GM13977 (cell line): Measurements from ENCODE around the gene TXNL1.

Experiments
- DNase-seq: peaks from one replicate; pipeline ENCODE4 v3.0.0; 2012; ENCODE audit warnings: low spot score
- in situ Hi-C: fragments of 300-500 bp; cut with MboI; formaldehyde crosslinking; loops from one replicate; pipeline ENCODE4 v1.12.0; 2022; ENCODE audit warnings: low sequenced_read_pairs, low pct_unique_long_range_greater_than_20kb, mixed read lengths, inconsistent platforms; ENCODE audit not compliant: unreplicated experiment
- TF ChIP-seq, protein P1 (sequence below): IDR thresholded peaks from 2 replicates; pipeline ENCODE4 v1.5.1; 2012; ENCODE audit warnings: mild to moderate bottlenecking, control low read depth; ENCODE audit not compliant: insufficient read depth; ENCODE audit errors: extremely low read depth, missing control alignments

Gene TXNL1

DNA sequence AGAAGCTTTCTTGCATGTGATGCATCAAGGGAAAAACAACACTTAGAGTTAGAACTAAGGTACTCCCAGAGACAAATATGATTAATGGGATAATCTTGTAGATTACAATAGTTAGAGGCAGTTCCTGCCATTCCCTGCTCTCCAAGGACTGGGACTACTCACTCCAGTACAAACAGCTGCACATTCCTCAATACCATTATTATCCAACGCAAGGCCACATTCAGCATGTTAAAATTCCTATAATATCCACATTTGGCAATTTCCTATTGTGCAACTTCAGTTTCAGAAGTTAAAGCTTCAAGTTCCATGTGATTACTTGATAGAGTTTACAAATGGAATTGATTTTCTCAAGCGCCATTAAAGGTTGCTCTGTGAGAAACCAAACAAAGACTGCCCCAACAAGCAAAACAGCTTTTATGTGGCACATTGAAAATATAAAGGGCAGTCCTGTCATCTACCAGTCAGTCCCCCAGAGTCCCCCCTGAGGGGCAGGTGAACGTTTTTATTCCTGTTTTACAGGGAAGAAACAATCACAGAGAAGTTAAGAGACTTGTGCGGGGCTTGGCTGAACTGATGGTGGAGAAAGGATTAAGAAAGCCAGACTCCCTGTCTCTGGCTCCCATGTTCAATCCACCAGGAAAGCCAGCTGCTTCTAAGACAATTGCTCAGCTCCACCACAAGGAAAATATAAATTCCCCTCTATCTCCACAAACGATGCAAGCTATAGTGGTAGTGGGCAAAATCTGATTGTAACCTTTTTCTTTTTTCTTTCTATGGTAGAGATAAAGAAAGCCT, 72.6 kb downstream of the TXNL1 start:
- no peak for DNase-seq
- in situ Hi-C loops, result no loop called here
- TF ChIP-seq, protein P1, sequence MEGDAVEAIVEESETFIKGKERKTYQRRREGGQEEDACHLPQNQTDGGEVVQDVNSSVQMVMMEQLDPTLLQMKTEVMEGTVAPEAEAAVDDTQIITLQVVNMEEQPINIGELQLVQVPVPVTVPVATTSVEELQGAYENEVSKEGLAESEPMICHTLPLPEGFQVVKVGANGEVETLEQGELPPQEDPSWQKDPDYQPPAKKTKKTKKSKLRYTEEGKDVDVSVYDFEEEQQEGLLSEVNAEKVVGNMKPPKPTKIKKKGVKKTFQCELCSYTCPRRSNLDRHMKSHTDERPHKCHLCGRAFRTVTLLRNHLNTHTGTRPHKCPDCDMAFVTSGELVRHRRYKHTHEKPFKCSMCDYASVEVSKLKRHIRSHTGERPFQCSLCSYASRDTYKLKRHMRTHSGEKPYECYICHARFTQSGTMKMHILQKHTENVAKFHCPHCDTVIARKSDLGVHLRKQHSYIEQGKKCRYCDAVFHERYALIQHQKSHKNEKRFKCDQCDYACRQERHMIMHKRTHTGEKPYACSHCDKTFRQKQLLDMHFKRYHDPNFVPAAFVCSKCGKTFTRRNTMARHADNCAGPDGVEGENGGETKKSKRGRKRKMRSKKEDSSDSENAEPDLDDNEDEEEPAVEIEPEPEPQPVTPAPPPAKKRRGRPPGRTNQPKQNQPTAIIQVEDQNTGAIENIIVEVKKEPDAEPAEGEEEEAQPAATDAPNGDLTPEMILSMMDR, result no peak

DNA sequence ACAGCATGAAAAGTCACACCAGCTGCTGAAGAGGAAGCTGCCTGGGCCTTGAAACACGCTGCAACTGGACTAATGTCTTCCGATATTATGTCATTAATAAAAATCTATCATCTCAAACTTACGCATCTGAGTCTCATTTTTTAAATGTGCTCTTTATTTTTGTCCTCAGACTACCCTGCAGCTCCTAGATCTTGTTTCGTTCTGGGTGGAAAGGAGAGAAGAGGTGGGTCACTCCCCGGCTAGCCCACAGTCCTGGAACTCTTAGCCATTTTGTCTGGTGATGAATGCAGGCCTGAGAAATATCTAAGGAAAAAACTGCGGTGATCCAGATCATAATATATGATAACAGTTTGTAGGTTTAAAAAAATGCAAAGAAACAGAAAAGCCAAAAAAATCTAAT, 73.3 kb downstream of the TXNL1 start:
- DNase-seq, result no peak
- TF ChIP-seq, protein P1, result no peak
- in situ Hi-C loops, result no loop called here

DNA sequence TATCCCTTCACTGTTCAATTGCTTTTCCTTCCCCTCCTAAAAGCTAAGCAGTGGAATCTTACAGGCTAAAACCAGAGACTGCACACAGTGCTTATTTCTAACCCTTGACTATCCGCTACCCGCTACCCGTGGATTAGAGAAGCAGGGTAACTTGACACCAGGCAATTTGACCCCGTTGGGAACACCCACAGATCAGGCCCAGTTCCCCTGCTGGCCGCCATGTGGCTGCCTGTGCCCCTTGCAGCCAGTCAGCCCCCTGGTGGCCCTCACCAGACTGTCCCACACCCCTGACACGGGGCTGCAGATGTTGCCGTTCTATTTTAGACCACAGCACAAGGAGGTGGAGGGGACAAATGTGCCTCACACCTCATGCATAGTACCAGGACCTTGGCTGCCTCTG, 74.8 kb downstream of the TXNL1 start:
- in situ Hi-C loops, result no loop called here

DNA sequence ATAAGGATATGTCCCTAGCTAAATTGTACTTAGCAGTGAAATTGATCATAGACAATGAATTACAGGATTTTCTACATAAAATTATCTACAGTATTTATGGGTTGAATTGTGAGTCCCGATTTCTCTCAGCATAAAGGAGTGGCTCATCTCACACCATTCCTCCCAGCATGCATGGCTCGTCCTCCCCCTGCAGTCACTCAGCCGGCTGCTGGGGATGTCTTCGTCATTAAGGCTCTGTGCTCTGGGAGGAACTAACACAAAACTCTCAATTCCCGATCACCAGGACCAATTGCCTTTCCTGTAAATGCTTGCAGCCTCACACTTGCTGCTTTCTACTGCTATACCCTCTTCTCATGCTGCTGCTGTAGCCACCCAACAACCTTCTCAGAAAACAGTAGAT, 75.9 kb downstream of the TXNL1 start:
- TF ChIP-seq, protein P1, result no peak
- in situ Hi-C loops, result no loop called here

More for the DNA sequence above, 74.8 kb downstream of the TXNL1 start:
- TF ChIP-seq, protein P1, result peak; percentile 36
- DNase-seq, result no peak

DNA sequence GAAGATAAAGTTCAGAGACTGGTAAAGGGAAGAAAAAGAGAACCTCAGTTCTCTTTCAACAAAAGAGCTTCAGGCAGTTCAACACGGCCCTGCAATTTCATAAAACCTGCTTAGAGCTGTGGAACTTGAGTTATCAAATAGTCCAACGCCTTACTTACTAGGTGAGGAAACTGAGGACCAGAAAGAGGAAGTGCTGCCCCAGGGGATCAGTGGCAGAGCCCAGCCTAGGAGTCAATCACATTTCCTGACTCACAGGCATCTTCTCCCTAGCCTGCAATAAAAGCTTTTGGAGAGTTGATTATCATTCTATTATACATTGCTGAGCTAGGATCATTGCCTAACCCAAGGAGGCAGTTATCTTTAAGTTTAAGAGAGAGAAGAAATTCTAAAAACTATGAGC, 77.4 kb downstream of the TXNL1 start:
- in situ Hi-C loops, result no loop called here
- no peak for DNase-seq
- TF ChIP-seq, protein P1, result no peak

More for the DNA sequence above, 75.9 kb downstream of the TXNL1 start:
- DNase-seq, result no peak

DNA sequence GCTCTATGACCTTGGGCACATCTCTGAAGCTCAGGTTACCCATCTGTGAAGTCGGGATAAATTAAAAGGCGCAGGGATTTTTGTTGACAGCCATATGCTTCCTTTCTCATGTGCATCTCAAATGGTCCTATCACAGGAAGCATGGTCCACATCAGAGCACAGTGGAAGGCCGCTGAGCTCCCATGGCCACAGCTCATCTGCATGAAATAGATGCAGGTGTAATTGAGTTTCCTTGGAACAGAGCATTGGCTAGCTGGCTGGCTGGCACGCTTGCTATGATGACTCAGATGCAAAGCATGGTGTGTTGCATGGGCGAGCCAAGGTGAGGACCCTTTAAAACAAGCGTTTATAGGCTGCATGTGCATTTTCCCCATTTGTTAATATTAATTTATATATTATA, 79.3 kb downstream of the TXNL1 start:
- in situ Hi-C loops, result no loop called here
- no peak for DNase-seq
- TF ChIP-seq, protein P1, result no peak

DNA sequence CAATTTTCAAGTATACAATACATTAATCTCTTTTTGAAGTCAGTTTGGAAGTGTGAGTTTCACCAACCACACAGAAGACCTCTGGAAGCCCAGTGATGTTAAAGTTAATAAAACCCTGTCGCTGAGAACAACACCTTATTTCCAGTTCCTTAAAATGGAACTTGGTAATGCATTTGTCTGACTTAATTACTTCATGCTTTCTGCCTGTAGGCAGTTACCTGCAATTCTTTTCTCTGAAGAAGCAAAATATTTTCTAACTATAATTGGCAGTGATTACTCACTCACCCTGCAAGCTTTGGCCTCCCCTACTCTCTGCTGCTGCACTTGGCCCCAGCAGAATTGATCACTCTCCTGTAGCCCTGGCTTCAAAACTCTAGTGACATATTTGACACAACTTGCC, 81.5 kb downstream of the TXNL1 start:
- in situ Hi-C loops, result no loop called here
- TF ChIP-seq, protein P1, result no peak
- no peak for DNase-seq
